HT1080 (cell line): ENCODE results near the gene PROKR1. TPM values are rescaled to one million over a fixed set of nuclear protein-coding genes. Genes with fewer than 3 reads are reported as not detected.
"Not testable (repeated sequence)": the region's sequence is repeated elsewhere in the genome, so short reads cannot be mapped to it uniquely, and the experiment has no call there.

Experiments
- DNase-seq: peaks from one replicate; pipeline ENCODE4 v3.0.0-alpha.2; 2015; ENCODE audit warnings: low read depth
- total RNA-seq: library from RNA; depleted of rRNA; stranded (reverse); fragments of >200 nt; shearing (Covaris generic); gene quantifications from 2 replicates; pipeline ENCODE4 v1.2.3, GENCODE V29; 2014

Gene PROKR1
- total RNA-seq, 1 experiment from 2014 or later, result not detected

GRCh38 chr2:68653538-68653982 lies 10.2 kb downstream of the PROKR1 start:
- peak; percentile 93 for DNase-seq

GRCh38 chr2:68658266-68658665 lies 14.9 kb downstream of the PROKR1 start:
- no peak for DNase-seq

- DNase-seq, result no peak
These were observed 15.7 kb downstream of the PROKR1 start for GRCh38 chr2:68659081-68659480.

DNA sequence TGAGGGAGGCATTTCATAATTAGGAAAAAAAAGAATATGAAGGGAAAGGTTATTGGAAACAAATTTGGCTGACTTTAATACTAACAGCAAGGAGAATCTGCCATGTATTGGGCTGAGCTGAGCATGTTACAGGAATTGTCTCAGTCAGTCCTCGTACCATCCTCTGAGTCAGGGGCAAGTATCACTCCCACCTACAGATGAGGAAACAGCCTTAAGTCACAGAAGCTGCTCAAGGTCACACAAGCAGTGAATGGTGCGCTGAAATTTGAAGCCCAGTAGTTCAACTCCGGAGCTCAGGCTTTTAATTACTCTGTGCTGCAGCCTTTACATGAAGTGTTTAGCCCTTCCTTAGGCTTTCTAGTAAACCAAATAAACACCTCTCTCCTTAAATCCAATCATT lies 17.3 kb downstream of the PROKR1 start:
- no peak for DNase-seq

- DNase-seq, result no peak
These were observed 19.1 kb downstream of the PROKR1 start for GRCh38 chr2:68662466-68662865.

DNA sequence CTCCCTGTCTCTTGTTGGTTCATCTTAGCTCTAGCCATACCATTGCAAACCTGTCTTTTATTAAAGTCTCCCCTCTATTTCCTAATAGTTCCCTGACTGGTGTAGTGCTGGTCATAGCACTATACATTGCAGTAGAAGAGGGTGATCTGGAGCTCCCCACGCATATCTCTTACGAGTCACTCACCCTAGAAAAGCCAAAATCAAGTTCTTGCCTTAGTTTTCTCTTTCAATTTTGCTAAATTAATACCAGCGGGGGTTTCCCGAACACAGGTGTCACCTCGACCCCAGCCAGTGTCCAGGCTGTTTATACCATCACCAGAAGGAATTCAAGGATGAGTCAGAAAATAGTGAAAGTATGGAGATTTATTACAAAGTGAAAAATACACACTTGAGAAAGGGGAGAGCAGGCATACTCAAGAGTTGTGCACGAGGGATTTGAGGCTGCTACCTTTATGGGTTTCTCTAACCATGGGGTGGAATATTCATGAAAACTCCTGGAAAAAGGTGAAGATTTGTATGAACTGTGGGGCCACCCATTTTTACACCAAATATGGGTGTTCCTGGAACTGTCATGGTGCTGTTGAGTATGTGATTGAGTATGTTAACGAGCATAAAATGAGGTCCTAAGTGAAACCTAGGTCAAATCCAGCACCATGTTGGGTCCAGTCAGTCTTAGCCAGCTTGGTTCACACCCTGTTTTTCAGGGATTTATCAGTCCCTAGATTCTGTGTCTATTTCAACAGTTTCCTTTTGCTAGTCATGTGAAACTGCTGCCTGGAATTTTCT lies 20.2 kb downstream of the PROKR1 start:
- DNase-seq, result no peak

DNA sequence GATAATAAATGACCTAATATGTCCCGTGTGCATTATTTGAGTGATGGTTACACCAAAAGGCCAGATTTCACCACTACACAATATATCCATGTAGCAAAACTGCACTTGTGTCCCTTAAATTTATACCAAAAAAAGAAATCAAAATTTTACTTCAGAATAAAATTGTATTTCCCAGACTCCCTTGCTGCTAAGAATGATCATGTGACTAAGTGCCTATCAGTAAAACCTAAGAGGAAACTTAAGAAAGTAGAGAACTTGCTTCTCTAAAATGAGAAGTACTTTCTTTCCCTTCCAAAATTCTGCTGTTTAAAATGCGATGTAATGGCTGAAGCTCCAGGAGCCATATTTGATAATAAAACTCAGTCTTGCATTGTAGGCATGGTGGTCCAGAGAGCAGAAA lies 24.0 kb downstream of the PROKR1 start:
- DNase-seq, result no peak

DNA sequence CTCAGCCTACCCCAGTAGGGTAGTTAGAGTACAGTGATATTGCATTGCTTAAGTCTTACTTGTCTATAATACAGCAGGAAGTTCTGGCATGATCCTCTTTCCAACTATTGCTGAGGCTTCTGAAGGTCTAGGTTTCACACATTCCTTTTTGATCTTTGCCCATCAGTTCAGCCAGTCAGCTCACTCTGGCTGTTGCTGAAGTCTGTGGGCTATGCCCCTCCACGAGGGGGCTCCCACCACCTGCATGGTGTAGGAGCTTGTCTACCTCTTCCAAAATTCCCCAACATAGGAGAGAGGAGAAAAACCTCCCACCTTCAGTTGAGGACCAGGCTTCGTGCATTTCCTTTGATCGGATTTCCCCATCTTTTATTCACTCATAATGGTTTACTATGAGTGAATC lies 26.3 kb downstream of the PROKR1 start:
- no peak for DNase-seq

DNA sequence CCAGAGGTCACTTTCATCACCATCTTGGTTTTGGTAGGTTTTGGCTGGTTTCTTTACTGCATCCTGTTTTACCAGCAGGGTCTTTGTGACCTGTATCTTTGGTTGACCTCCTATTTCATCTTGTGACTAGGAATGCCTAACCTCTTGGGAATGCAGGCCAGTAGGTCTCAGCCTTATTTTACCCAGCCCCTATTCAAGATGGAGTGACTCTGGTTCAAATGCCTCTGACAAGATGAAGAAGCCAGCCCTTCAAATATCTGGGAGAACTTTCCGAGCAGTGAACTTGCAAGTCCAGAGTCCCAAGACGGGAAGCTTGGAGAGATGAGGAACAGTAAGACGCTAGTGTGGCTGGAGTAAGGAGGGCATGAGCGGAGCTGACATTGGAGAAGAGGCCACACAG lies 28.6 kb downstream of the PROKR1 start:
- DNase-seq, result no peak

DNA sequence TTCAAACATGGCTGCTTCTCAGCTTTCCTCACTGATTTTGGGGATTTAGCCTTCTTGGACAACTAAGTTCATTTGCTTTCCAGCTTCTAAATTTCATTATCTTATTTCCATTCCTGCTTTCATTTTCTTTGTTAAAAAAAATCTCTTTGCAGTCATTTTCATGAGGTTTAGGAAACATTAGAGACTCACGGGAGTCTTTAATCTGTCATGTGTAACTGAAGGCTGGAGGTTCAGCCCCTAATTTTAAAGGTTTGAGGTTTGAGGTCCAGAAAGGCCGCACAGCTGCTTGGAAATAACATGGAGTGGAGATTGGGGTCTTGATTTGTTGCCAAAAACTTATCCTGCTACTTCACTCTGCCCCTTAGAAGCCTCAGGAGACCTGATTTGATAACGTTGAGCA lies 30.3 kb downstream of the PROKR1 start:
- DNase-seq, result no peak

DNA sequence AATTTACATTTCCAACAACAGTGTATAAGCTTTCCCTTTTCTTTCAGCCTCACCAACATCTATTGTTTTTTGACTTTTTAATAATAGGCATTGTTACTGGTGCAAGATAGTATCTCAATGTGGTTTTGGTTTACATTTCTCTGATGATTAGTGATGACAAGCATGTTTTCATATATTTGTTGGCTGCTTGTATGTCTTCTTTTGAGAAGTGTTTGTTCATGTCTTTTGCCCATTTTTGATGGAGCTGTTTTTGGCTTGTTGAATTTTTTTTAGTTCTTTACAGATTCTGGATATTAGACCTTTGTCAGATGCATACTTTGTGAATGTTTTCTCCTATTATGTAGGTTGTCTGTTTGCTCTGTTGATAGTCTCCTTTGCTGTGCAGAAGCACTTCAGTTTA lies 32.1 kb downstream of the PROKR1 start:
- DNase-seq, result no peak

GRCh38 chr2:68677837-68678236 lies 34.5 kb downstream of the PROKR1 start:
- DNase-seq, result not testable (repeated sequence)

DNA sequence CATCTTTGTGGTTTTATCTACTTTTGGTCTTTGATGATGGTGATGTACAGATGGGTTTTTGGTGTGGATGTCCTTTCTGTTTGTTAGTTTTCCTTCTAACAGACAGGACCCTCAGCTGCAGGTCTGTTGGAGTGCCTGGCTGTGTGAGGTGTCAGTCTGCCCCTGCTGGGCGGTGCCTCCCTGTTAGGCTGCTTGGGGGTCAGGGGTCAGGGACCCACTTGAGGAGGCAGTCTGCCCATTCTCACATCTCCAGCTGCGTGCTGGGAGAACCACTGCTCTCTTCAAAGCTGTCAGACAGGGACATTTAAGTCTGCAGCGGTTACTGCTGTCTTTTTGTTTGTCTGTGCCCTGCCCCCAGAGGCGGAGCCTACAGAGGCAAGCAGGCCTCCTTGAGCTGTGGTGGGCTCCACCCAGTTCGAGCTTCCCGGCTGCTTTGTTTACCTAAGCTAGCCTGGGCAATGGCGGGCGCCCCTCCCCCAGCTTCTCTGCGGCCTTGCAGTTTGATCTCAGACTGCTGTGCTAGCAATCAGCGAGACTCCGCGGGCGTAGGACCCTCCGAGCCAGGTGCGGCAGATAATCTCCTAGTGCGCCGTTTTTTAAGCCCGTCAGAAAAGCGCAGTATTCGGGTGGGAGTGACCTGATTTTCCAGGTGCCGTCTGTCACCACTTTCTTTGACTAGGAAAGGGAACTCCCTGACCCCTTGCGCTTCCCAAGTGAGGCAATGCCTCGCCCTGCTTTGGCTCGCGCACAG lies 36.0 kb downstream of the PROKR1 start:
- DNase-seq, result not testable (repeated sequence)

GRCh38 chr2:68679917-68680267 lies 36.5 kb downstream of the PROKR1 start:
- not testable (repeated sequence) for DNase-seq

GRCh38 chr2:68684197-68684596 lies 40.8 kb downstream of the PROKR1 start:
- no peak for DNase-seq

DNA sequence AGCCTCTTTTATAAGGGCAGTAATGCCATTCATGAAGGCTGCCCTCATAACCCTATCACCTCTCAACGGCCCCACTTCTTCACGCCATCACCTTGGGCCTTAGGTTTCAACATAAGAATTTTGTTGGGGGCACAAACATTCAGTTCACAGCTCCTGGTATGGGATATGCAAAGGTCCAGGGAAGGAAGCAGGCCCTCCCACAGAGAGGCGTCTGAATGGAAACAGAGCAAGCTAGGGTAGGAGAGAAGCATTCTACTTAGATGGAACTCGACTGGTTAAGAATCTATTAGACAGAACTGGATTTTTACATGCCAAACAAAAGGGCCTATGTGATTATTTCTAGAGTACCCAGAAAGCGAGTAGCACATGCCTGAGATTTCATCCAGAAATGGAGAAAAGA lies 42.8 kb downstream of the PROKR1 start:
- DNase-seq, result no peak

DNA sequence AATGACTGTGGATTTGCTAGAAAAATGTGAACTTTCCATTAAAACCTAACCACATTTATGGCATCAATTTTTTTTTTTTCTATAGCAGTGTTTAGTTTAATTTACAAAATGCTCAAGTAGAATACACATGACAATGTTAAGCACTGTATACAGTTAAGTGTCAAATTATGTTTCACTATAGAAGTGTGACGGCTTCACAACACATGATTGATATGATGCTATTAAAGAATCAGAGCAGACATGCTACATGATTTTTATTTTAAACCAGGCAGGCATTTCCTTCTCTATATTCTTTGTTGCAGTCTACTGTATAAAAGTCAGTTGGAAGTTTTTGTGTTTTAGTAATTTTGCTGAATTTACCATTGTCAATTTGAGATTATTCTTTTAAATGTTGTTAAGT lies 43.6 kb downstream of the PROKR1 start:
- DNase-seq, result no peak

- no peak for DNase-seq
These were observed 46.5 kb downstream of the PROKR1 start for GRCh38 chr2:68689553-68690537.

GRCh38 chr2:68690851-68691250 lies 47.5 kb downstream of the PROKR1 start:
- no peak for DNase-seq

GRCh38 chr2:68692511-68692910 lies 49.1 kb downstream of the PROKR1 start:
- DNase-seq, result no peak

- DNase-seq, result no peak
These were observed 50.6 kb downstream of the PROKR1 start for GRCh38 chr2:68693951-68694350.

- no peak for DNase-seq
These were observed 52.6 kb downstream of the PROKR1 start for GRCh38 chr2:68695971-68696370.
